ENCODE measurements around the gene KRTAP12-4.

Gene KRTAP12-4

DNA sequence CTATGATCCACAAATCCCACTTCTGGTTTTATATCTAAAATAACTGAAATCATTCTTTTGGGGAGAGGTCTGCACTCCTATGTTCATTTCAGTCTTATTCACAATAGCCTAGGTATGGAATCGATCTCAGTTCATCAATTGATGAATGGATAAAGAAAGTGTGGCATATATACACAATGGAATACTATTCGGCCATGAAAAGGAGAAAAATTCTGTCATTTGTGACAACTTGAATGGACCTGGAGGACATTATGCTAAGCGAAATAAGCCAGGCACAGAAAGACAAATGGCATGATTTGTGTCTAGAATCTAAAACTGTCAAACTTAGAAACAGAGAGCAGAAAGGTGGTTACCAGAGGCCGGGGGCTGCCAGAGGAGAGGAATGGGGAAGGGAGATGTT lies 48.0 kb downstream of the KRTAP12-4 start:
- DNase-seq, result no peak

Measured in effector CD4-positive, alpha-beta T cell (primary cell).